GM21447 (cell line): ENCODE results near the gene ASTN2.
A peak's percentile ranks its signal among the peaks of the same experiment; 100 is the strongest.

ENCODE experiments used
- ATAC-seq: cut with Tn5 transposase; IDR thresholded peaks from one replicate; pipeline ENCODE4 v1.9.1; 2021; ENCODE audit not compliant: unreplicated experiment

The ASTN2 gene

GRCh38 chr9:116984111-116984510 is 430.7 kb downstream of the ASTN2 start:
- no peak for ATAC-seq

- ATAC-seq: no peak
Observed at GRCh38 chr9:116980582-116981120, 434.2 kb downstream of the ASTN2 start.

GRCh38 chr9:116979456-116979855 is 435.4 kb downstream of the ASTN2 start:
- no peak for ATAC-seq

- no peak for ATAC-seq
Observed at GRCh38 chr9:116978155-116978554, 436.7 kb downstream of the ASTN2 start.

GRCh38 chr9:116975126-116975525 is 439.7 kb downstream of the ASTN2 start:
- ATAC-seq: no peak

- no peak for ATAC-seq
Observed at GRCh38 chr9:116966199-116966598, 448.7 kb downstream of the ASTN2 start.

- ATAC-seq: no peak
Observed at GRCh38 chr9:116964258-116964657, 450.6 kb downstream of the ASTN2 start.

- no peak for ATAC-seq
Observed at GRCh38 chr9:116959809-116960208, 455.0 kb downstream of the ASTN2 start.

GRCh38 chr9:116958881-116959280 is 456.0 kb downstream of the ASTN2 start:
- ATAC-seq: no peak

GRCh38 chr9:116954731-116955130 is 460.1 kb downstream of the ASTN2 start:
- no peak for ATAC-seq

- ATAC-seq: no peak
Observed at GRCh38 chr9:116953271-116953670, 461.6 kb downstream of the ASTN2 start.

GRCh38 chr9:116952436-116952810 is 462.4 kb downstream of the ASTN2 start:
- no peak for ATAC-seq

- peak; percentile 72 for ATAC-seq
Observed at GRCh38 chr9:116951588-116952435, 463.0 kb downstream of the ASTN2 start.

GRCh38 chr9:116945817-116946216 is 469.0 kb downstream of the ASTN2 start:
- no peak for ATAC-seq

GRCh38 chr9:116944714-116945534 is 469.9 kb downstream of the ASTN2 start:
- ATAC-seq: no peak

GRCh38 chr9:116943970-116944369 is 470.9 kb downstream of the ASTN2 start:
- ATAC-seq: no peak

- no peak for ATAC-seq
Observed at GRCh38 chr9:116942593-116943061, 472.2 kb downstream of the ASTN2 start.

- ATAC-seq: no peak
Observed at GRCh38 chr9:116941266-116941665, 473.6 kb downstream of the ASTN2 start.

- no peak for ATAC-seq
Observed at GRCh38 chr9:116940614-116941215, 474.1 kb downstream of the ASTN2 start.

- peak; percentile 53 for ATAC-seq
Observed at GRCh38 chr9:116939614-116940013, 475.2 kb downstream of the ASTN2 start.

- ATAC-seq: no peak
Observed at GRCh38 chr9:116939161-116939560, 475.7 kb downstream of the ASTN2 start.
